Osteoblast (primary cell): ENCODE data around the gene CD47. TPM values are rescaled to one million over a fixed set of nuclear protein-coding genes. Genes with fewer than 3 reads are reported as not detected.

Source experiments
- DNase-seq: peaks from one replicate; pipeline ENCODE4 v3.0.0; 2011; ENCODE audit warnings: low spot score, mixed read lengths; ENCODE audit not compliant: insufficient read length; ENCODE audit errors: missing footprints
- H2AFZ ChIP-seq: 2 replicates; pipeline ENCODE4 v1.6.0; 2011; ENCODE audit warnings: mild to moderate bottlenecking, low read length
- H3K27ac ChIP-seq: 2 replicates; pipeline ENCODE4 v1.5.1; 2011; ENCODE audit warnings: mild to moderate bottlenecking, low read depth, low read length, moderate library complexity
- H3K27me3 ChIP-seq: 2 replicates; pipeline ENCODE4 v1.6.0; 2012; ENCODE audit warnings: mild to moderate bottlenecking, control low read depth, inconsistent platforms, low read length, moderate library complexity; ENCODE audit not compliant: insufficient read depth
- H3K36me3 ChIP-seq: 2 replicates; pipeline ENCODE4 v1.5.1; 2011; ENCODE audit warnings: mild to moderate bottlenecking, low read length, control low read depth, moderate library complexity; ENCODE audit not compliant: insufficient read depth
- H3K4me1 ChIP-seq: 2 replicates; pipeline ENCODE4 v1.5.1; 2011; ENCODE audit warnings: mild to moderate bottlenecking, low read length, control low read depth, moderate library complexity; ENCODE audit not compliant: insufficient read depth
- H3K4me2 ChIP-seq: 2 replicates; pipeline ENCODE4 v1.6.0; 2011; ENCODE audit warnings: mild to moderate bottlenecking, low read length; ENCODE audit not compliant: insufficient read depth
- H3K4me3 ChIP-seq: fragments of 200-600 bp; sonication (generic); 3 replicates; pipeline ENCODE4 v1.5.1; 2012; ENCODE audit warnings: mild to moderate bottlenecking, low read length, inconsistent platforms; ENCODE audit not compliant: insufficient read depth
- H3K79me2 ChIP-seq: 2 replicates; pipeline ENCODE4 v1.6.0; 2012; ENCODE audit warnings: mild to moderate bottlenecking, low read length, control low read depth, inconsistent platforms; ENCODE audit not compliant: insufficient read depth
- H3K9me3 ChIP-seq: 2 replicates; pipeline ENCODE4 v1.5.1; 2011; ENCODE audit warnings: low read depth, low read length, control low read depth
- H4K20me1 ChIP-seq: 2 replicates; pipeline ENCODE4 v1.6.0; 2012; ENCODE audit warnings: mild to moderate bottlenecking, low read length, control low read depth; ENCODE audit not compliant: insufficient read depth
- total RNA-seq: library from RNA; depleted of rRNA; stranded (reverse); fragments of >200 nt; gene quantifications from 2 replicates; pipeline ENCODE4 v1.2.3, GENCODE V29; 2012
- TF ChIP-seq, protein P1 (sequence below): IDR thresholded peaks from 2 replicates; pipeline ENCODE4 v1.5.1; 2011; ENCODE audit warnings: mild to moderate bottlenecking, low read depth, low read length, moderate library complexity; ENCODE audit errors: extremely low read depth

The CD47 gene
- total RNA-seq, 1 donor: 72.7 TPM

DNA sequence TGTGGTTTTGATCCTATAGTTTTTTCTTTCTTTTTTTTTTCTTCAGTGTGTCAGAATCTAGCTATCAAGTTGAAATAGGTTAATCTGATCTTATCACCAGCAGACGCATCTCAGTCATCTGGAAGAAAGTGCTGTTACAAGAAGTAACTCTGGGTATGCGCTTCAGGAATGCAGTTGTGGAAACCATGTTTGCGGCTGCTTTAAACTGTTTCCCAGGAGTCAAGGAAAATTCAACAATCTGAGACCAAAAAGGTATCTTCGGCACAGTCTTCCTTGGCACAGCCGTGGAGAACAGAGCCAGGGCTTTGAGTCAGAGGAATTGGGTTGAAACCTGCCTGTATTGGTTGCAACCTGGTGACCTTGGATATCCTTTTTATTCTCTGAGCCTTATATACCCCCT lies 59.9 kb downstream of the CD47 start:
- TF ChIP-seq, protein P1, sequence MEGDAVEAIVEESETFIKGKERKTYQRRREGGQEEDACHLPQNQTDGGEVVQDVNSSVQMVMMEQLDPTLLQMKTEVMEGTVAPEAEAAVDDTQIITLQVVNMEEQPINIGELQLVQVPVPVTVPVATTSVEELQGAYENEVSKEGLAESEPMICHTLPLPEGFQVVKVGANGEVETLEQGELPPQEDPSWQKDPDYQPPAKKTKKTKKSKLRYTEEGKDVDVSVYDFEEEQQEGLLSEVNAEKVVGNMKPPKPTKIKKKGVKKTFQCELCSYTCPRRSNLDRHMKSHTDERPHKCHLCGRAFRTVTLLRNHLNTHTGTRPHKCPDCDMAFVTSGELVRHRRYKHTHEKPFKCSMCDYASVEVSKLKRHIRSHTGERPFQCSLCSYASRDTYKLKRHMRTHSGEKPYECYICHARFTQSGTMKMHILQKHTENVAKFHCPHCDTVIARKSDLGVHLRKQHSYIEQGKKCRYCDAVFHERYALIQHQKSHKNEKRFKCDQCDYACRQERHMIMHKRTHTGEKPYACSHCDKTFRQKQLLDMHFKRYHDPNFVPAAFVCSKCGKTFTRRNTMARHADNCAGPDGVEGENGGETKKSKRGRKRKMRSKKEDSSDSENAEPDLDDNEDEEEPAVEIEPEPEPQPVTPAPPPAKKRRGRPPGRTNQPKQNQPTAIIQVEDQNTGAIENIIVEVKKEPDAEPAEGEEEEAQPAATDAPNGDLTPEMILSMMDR: no peak
- no peaks in the 10 kb centered on the region for H4K20me1 ChIP-seq

DNA sequence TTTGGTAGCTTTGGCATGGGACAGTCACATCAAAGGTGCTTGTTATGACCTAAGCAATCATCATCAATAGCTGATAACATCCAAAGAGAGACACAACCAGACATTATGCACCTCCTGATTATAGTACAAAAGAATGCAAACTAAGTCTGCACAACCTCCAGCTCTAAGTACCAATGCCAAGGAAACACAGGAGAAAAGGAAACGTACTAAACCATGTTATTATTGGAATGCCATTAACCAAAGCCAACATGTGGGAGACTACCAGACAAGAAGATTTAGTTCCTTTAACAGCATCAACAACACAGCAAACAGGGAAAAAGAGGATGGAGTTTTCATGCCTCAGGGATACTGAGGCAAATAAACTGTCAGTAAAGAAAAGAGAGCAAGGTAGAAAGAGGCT lies 61.4 kb downstream of the CD47 start:
- Histone ChIP-seq H3K27ac (no peak overlapping the region), H3K9me3 (no peaks in the 10 kb centered on the region), H3K36me3 (no peaks in the 10 kb centered on the region), H3K4me1 (no peaks in the 10 kb centered on the region), H3K4me2 (no peak overlapping the region), H2AFZ (no peak overlapping the region), H3K4me3 (no peak overlapping the region), H3K27me3 (no peaks in the 10 kb centered on the region), H3K79me2 (no peaks in the 10 kb centered on the region), H4K20me1 (no peaks in the 10 kb centered on the region)
- no peak for DNase-seq
- TF ChIP-seq, protein P1: no peak

More for the DNA sequence above, 59.9 kb downstream of the CD47 start:
- DNase-seq: no peak
- no peaks in the 10 kb centered on the region for H3K4me1 ChIP-seq
- no peak overlapping the region for H3K27ac ChIP-seq
- H3K4me3 ChIP-seq: no peak overlapping the region
- no peaks in the 10 kb centered on the region for H3K36me3 ChIP-seq
- no peaks in the 10 kb centered on the region for H3K27me3 ChIP-seq
- no peaks in the 10 kb centered on the region for H3K79me2 ChIP-seq
- no peaks in the 10 kb centered on the region for H3K9me3 ChIP-seq
- H2AFZ ChIP-seq: no peak overlapping the region
- no peak overlapping the region for H3K4me2 ChIP-seq

DNA sequence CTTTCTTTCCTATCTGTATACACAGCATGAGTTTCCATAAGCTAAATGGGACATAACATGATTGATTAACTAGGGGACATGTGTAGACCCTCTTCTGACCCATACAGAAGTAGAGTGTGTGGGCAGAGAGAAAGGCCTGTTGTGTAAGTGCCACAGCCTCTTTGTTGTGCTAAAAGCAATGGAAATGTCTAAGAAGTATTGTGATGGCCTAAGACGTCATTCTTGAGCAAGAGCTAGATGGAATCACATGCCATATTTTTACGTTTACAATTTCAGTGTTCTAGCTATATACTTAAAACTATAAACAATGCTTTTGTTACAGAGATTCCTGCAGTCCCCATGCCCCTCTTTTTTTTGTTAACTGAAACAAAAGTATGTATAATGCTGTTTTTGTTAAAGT lies 61.9 kb downstream of the CD47 start:
- H3K4me2 ChIP-seq: no peak overlapping the region
- no peaks in the 10 kb centered on the region for H3K4me1 ChIP-seq
- H4K20me1 ChIP-seq: no peaks in the 10 kb centered on the region
- H3K27me3 ChIP-seq: no peaks in the 10 kb centered on the region
- no peaks in the 10 kb centered on the region for H3K36me3 ChIP-seq
- H3K27ac ChIP-seq: no peak overlapping the region
- no peak overlapping the region for H3K4me3 ChIP-seq
- no peak overlapping the region for H2AFZ ChIP-seq
- no peaks in the 10 kb centered on the region for H3K9me3 ChIP-seq
- no peaks in the 10 kb centered on the region for H3K79me2 ChIP-seq
- DNase-seq: no peak
- TF ChIP-seq, protein P1: no peak

DNA sequence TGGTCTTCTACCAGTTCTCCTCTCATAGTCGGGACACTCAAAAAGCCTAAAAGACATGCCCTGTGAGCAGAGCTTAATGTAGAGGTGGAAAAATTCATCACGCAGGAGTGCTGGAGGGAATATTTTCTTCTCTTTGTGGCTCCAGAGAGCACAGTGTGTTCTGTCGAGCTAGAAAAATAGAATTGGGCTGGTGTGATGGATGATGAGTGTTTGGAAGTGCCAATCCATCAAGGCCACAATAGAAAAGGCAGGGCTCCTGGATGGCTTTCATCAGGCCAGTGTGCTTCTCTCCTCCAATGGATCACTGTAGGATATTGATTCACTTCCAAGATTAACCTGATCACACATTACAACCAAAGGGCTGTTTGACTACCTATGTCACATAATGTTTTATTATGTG lies 65.7 kb downstream of the CD47 start:
- Histone ChIP-seq H3K4me3 (no peak overlapping the region), H3K27me3 (no peaks in the 10 kb centered on the region), H3K27ac (no peak overlapping the region), H3K9me3 (no peaks in the 10 kb centered on the region), H3K79me2 (no peaks in the 10 kb centered on the region), H4K20me1 (no peaks in the 10 kb centered on the region), H3K36me3 (no peaks in the 10 kb centered on the region), H3K4me2 (no peak overlapping the region), H2AFZ (no peak overlapping the region), H3K4me1 (no peaks in the 10 kb centered on the region)
- no peak for DNase-seq
- TF ChIP-seq, protein P1: no peak
